ENCODE results near the gene SELENOF. TPM values are rescaled to one million over a fixed set of nuclear protein-coding genes. Genes with fewer than 3 reads are reported as not detected.

Gene SELENOF
- polyA plus RNA-seq, 2 of the 4 experiments (the other 2 are of a cell fraction), result 166 to 311 TPM

DNA sequence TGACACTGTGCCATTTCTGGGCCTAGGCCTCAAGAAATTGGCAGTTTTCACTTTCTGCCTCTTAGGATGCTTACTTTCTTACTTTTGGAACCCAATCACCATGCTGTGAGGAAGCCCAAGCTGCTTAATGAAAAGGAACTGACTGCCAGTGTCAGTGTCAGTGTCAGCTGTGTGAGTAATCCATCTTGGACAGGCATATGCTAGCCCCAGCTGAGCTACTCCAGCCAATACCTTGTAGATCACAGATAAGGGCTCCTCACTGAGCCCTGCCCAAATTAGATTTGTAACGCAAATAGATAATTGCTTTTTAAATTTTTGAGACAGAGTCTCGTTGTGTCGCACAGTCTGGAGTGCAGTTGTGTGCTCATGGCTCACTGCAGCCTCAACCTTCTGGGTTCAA lies 59.6 kb downstream of the SELENOF start:
- ATAC-seq (no peak), FAIRE-seq (no peak), DNase-seq (ENCODE audit: low read depth in 1 of 2, low spot score in 1 of 2) (no peak)
- peaks cover 8% of the 10 kb centered on the region; the same call in 1 of the 3 replicates for H3K4me1 ChIP-seq
- CTCF ChIA-PET, result interaction anchor here (1.0 to 1.1 kb wide), 2 partner anchors 21 to 110 kb away, joined by 3 read pairs; no protein-coding TSS in a partner anchor
- H3K4me3 ChIP-seq, result no peak overlapping the region
- POLR2A ChIA-PET, result no interaction called here
- H3K9me3 ChIP-seq, result no peaks in the 10 kb centered on the region
- H3K27ac ChIP-seq, result no peak overlapping the region
- WGBS (ENCODE audit: missing lambda C conversion rate), result 88% methylated on average over 3 of the region's 3 CpGs
- no peak overlapping the region for H3K4me2 ChIP-seq
- TF ChIP-seq, protein P1, sequence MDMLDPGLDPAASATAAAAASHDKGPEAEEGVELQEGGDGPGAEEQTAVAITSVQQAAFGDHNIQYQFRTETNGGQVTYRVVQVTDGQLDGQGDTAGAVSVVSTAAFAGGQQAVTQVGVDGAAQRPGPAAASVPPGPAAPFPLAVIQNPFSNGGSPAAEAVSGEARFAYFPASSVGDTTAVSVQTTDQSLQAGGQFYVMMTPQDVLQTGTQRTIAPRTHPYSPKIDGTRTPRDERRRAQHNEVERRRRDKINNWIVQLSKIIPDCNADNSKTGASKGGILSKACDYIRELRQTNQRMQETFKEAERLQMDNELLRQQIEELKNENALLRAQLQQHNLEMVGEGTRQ (IDR thresholded peaks at IDR 0.05), result no peak
- TF ChIP-seq, protein P2, sequence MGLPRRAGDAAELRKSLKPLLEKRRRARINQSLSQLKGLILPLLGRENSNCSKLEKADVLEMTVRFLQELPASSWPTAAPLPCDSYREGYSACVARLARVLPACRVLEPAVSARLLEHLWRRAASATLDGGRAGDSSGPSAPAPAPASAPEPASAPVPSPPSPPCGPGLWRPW (IDR thresholded peaks at IDR 0.05), result no peak
- TF ChIP-seq, protein P3, sequence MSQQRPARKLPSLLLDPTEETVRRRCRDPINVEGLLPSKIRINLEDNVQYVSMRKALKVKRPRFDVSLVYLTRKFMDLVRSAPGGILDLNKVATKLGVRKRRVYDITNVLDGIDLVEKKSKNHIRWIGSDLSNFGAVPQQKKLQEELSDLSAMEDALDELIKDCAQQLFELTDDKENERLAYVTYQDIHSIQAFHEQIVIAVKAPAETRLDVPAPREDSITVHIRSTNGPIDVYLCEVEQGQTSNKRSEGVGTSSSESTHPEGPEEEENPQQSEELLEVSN (IDR thresholded peaks at IDR 0.05; ENCODE audit: borderline replicate concordance, low read depth), result no peak
- TF ChIP-seq, protein P4, sequence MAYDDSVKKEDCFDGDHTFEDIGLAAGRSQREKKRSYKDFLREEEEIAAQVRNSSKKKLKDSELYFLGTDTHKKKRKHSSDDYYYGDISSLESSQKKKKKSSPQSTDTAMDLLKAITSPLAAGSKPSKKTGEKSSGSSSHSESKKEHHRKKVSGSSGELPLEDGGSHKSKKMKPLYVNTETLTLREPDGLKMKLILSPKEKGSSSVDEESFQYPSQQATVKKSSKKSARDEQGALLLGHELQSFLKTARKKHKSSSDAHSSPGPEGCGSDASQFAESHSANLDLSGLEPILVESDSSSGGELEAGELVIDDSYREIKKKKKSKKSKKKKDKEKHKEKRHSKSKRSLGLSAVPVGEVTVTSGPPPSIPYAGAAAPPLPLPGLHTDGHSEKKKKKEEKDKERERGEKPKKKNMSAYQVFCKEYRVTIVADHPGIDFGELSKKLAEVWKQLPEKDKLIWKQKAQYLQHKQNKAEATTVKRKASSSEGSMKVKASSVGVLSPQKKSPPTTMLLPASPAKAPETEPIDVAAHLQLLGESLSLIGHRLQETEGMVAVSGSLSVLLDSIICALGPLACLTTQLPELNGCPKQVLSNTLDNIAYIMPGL (CRISPR knock-in tag; IDR thresholded peaks at IDR 0.05; ENCODE audit: borderline replicate concordance), result no peak
- TF ChIP-seq, protein P5, sequence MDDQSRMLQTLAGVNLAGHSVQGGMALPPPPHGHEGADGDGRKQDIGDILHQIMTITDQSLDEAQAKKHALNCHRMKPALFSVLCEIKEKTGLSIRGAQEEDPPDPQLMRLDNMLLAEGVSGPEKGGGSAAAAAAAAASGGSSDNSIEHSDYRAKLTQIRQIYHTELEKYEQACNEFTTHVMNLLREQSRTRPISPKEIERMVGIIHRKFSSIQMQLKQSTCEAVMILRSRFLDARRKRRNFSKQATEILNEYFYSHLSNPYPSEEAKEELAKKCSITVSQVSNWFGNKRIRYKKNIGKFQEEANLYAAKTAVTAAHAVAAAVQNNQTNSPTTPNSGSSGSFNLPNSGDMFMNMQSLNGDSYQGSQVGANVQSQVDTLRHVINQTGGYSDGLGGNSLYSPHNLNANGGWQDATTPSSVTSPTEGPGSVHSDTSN (IDR thresholded peaks at IDR 0.05), result no peak
- no peak for TF ChIP-seq FOSB (CRISPR knock-in tag; IDR thresholded peaks at IDR 0.05)
- TF ChIP-seq HOXB5 (CRISPR knock-in tag; IDR thresholded peaks at IDR 0.05), result no peak
- TF ChIP-seq, protein P6, sequence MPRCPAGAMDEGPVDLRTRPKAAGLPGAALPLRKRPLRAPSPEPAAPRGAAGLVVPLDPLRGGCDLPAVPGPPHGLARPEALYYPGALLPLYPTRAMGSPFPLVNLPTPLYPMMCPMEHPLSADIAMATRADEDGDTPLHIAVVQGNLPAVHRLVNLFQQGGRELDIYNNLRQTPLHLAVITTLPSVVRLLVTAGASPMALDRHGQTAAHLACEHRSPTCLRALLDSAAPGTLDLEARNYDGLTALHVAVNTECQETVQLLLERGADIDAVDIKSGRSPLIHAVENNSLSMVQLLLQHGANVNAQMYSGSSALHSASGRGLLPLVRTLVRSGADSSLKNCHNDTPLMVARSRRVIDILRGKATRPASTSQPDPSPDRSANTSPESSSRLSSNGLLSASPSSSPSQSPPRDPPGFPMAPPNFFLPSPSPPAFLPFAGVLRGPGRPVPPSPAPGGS (IDR thresholded peaks at IDR 0.05), result no peak
- no peak for TF ChIP-seq POLR2AphosphoS2 (conservative IDR thresholded peaks at IDR 0.05; ENCODE audit: low read length)
- TF ChIP-seq EHMT2 (IDR thresholded peaks at IDR 0.05; ENCODE audit: low read depth), result no peak

DNA sequence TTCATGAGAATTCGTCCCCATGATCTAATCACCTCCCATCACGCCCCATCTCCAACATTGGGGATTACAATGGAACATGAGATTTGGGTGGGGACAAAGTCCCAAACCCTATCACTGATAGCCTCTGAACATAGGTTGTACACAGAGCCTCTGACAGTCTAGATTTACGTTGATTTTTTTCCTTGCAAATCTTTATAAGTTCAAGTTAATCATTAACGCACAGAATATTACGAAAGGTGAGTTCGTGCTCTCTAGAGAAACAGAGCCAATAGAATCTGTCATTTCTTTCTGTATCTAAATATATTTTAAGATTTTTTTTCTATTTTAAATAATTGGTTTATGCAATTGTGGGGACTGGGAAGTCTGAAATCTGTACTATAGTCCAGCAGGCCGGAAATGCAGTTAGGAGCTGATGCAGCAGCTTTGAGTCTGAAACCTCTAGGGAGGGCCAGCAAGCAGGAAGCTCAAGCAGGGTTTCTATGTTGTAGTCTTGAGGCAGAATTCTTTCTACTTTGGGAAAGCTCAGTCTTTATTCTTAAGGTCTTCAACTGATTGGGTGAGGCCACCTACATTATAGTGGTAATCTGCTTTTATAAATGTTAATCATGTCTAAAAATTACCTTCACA lies 61.0 kb downstream of the SELENOF start:
- H3K27ac ChIP-seq, result no peak overlapping the region
- no peak overlapping the region for H3K4me3 ChIP-seq
- peak overlapping the region; percentile 45 for H3K4me2 ChIP-seq
- ChIA-PET CTCF (no interaction called here), POLR2A (no interaction called here)
- TF ChIP-seq ZC3H11A (IDR thresholded peaks at IDR 0.05), result no peak
- TF ChIP-seq NR3C1 (IDR thresholded peaks at IDR 0.05), result no peak
- TF ChIP-seq GATA3 (IDR thresholded peaks at IDR 0.05; ENCODE audit: borderline replicate concordance), result no peak
- TF ChIP-seq, protein P5 (IDR thresholded peaks at IDR 0.05), result no peak
- no peak for TF ChIP-seq HOXB13 (CRISPR knock-in tag; IDR thresholded peaks at IDR 0.05; ENCODE audit: low read depth)
- TF ChIP-seq MYC (IDR thresholded peaks at IDR 0.05; ENCODE audit: borderline replicate concordance, low read length), result no peak
- TF ChIP-seq, protein P2 (IDR thresholded peaks at IDR 0.05), result no peak
- no peak for TF ChIP-seq HDAC2 (IDR thresholded peaks at IDR 0.05)
- no peak for TF ChIP-seq RARB (CRISPR knock-in tag; IDR thresholded peaks at IDR 0.05)
- no peak for TF ChIP-seq NPAS2 (CRISPR knock-in tag; IDR thresholded peaks at IDR 0.05; ENCODE audit: borderline replicate concordance)
- TF ChIP-seq EHF (CRISPR knock-in tag; IDR thresholded peaks at IDR 0.05), result no peak
- TF ChIP-seq FOXS1 (CRISPR knock-in tag; IDR thresholded peaks at IDR 0.05), result no peak
- no peak for TF ChIP-seq PHF8 (IDR thresholded peaks at IDR 0.05; ENCODE audit: borderline replicate concordance, low read depth)
- TF ChIP-seq, protein P7, sequence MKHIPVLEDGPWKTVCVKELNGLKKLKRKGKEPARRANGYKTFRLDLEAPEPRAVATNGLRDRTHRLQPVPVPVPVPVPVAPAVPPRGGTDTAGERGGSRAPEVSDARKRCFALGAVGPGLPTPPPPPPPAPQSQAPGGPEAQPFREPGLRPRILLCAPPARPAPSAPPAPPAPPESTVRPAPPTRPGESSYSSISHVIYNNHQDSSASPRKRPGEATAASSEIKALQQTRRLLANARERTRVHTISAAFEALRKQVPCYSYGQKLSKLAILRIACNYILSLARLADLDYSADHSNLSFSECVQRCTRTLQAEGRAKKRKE (CRISPR knock-in tag; IDR thresholded peaks at IDR 0.05; ENCODE audit: low read depth), result no peak
- TF ChIP-seq MAFK (IDR thresholded peaks at IDR 0.05; ENCODE audit: partially characterized antibody), result no peak
- no peak for TF ChIP-seq TP53 (CRISPR knock-in tag; IDR thresholded peaks at IDR 0.05)
- TF ChIP-seq, protein P1 (IDR thresholded peaks at IDR 0.05), result no peak
- DNase-seq (ENCODE audit: low read depth in 1 of 2, low spot score in 1 of 2), result peak in 1 of 2 experiments; percentile 6
- no peaks in the 10 kb centered on the region for H3K9me3 ChIP-seq
- no peak for ATAC-seq
- FAIRE-seq, result no peak
- H3K4me1 ChIP-seq, result peaks cover 8% of the 10 kb centered on the region; the same call in 1 of the 3 replicates
- WGBS (ENCODE audit: missing lambda C conversion rate), result 49% methylated on average over 7 of the region's 7 CpGs

Measured in A549 (cell line).